RWPE1 (cell line): ENCODE measurements around the gene VASH1.

Experiments
- CTCF ChIA-PET: fragments of 350-600 bp; sonication (Branson Sonifier 250); formaldehyde crosslinking; extraction: SDS; loops from one replicate; lab custom pipeline; 2021; lab: Yijun Ruan, JAX
- POLR2A ChIA-PET: fragments of 400-600 bp; formaldehyde crosslinking; extraction: SDS; loops from one replicate; lab custom pipeline; 2020; ENCODE audit warnings: antibody characterized with exemption; ENCODE audit not compliant: low non-redundant PET; lab: Yijun Ruan, JAX
- DNase-seq: peaks from one replicate; pipeline ENCODE4 v3.0.0; 2012; ENCODE audit warnings: low spot score
- H3K27ac ChIP-seq: fragments of 450-650 bp; 2 replicates; pipeline ENCODE4 v1.5.1; 2017
- CTCF ChIP-seq: fragments of 450-650 bp; conservative IDR thresholded peaks from 2 replicates; pipeline ENCODE4 v1.5.1; 2017; ENCODE audit warnings: low read depth, mild to moderate bottlenecking

Gene VASH1

DNA sequence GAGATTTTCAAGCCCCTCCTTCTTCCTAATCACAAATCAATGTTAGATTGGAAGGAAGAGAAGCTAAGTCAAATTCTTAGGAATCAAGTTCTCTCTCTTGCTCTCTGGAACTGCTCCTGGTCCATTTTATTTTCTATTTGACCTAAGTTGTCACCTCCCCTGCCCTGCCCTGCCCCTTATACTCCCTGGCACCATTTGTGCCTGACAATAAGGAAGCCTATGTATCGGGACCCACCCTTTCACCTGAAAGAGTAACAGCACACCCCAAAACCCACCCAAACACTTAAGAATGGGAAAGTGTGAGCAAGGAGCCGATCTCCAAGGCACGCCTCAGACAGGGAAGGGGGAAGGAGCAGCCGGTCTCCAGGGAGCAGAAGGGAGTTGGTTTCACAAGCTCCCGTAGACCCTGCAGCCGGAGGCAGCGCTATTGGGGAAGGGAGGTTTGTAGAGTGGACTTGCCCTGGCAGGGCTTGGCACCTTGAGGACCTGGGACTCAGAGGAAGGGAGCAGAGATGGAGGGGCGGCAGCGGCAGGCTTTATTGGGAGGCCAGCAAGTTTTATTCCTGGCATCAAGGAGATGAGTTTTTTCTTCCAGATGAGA lies 66.5 kb downstream of the VASH1 start:
- CTCF ChIA-PET = no interaction called here
- no peak for TF ChIP-seq CTCF
- POLR2A ChIA-PET = no interaction called here
- no peak overlapping the region for H3K27ac ChIP-seq
- no peak for DNase-seq

GRCh38 chr14:76828339-76829012 lies 67.2 kb downstream of the VASH1 start:
- ChIA-PET CTCF (no interaction called here), POLR2A (no interaction called here)
- TF ChIP-seq CTCF = no peak
- DNase-seq = no peak
- H3K27ac ChIP-seq = no peak overlapping the region

GRCh38 chr14:76829013-76829365 lies 67.7 kb downstream of the VASH1 start:
- CTCF ChIA-PET = no interaction called here
- no peak overlapping the region for H3K27ac ChIP-seq
- no peak for DNase-seq
- POLR2A ChIA-PET = no interaction called here
- no peak for TF ChIP-seq CTCF

- CTCF ChIA-PET = no interaction called here
Measured at GRCh38 chr14:76829650-76830421, 68.6 kb downstream of the VASH1 start.

DNA sequence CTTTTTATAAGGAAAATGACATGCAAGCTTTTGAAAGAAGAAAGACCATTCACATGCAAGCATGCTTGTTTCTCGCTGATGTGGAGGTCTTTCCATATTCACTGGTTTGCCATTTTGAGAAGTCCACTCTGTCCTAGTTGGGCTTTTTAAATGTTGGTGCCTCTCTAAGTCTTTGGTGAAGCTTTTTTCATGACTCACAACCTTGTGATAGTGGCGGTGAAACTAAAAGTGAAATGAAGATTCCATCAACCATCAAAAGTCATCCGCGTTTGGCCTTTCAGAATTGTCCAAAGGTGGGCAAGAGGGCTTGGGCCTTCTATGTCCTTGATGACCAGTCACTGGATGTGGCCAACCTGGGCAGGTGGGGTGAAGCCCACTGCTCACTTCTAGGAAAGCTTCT lies 69.3 kb downstream of the VASH1 start:
- ChIA-PET POLR2A (no interaction called here), CTCF (no interaction called here)
- H3K27ac ChIP-seq = no peak overlapping the region
- TF ChIP-seq CTCF = no peak
- no peak for DNase-seq

More at GRCh38 chr14:76829650-76830421, 68.6 kb downstream of the VASH1 start:
- no peak overlapping the region for H3K27ac ChIP-seq
- POLR2A ChIA-PET = no interaction called here
- no peak for TF ChIP-seq CTCF
- DNase-seq = no peak

DNA sequence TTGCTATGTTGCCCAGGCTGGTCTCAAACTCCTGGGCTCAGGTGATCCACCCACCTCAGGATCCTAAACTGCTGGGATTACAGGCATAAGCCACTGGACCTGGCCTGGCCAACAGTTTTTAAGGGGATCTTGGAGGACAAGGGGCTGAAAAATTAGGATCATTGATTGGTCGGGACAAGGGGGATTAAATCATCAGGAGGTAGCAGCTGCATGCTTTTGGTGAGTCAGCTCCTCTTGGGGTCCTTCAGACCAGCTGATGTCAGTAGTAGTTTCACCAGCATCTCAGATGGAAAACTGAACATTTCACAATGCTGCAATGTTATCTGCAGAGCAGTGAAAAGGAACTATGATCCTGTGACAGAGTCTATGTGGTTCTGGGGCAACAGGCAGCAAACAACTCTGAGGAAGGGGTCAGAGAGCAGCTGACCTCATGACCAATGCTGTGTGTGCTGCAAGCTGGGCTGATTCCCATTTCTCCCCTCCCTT lies 71.3 kb downstream of the VASH1 start:
- ChIA-PET POLR2A (no interaction called here), CTCF (no interaction called here)
- no peak overlapping the region for H3K27ac ChIP-seq
- DNase-seq = no peak
- TF ChIP-seq CTCF = no peak
